Measurements from ENCODE around the gene RNH1.

The RNH1 gene

DNA sequence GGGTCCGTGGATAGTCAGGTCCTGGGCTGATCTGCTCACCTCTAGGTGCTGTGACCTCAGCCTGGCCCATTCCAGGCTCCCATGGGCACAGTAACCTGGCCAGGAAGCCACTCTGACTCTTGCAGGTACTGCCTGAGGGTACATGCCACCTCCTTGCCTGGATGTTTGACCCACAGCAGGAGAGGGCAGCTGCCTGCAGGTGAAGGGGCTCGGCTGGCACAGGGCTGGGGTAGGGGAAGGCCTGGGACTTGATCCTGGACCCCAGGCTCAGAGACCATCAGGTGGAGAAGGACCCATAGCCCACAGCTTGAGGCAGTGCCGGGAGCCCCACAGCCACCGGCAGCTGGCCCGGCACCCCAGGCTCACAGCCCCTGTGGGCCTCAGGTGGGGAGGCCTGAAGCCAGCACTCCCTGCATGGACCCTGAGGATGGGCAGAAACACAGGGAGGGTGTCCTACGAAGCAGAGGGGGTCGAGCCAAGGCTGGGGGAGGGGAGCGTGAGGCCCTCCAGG, 33.0 kb upstream of the RNH1 start:
- Histone ChIP-seq H3K9me3 (ENCODE audit: insufficient read depth, low read length, severe bottlenecking) (no peaks in the 10 kb centered on the region), H4K20me1 (ENCODE audit: insufficient read depth, low read length) (no peaks in the 10 kb centered on the region), H3K9ac (ENCODE audit: low read depth, low read length) (no peak overlapping the region), H3K27me3 (ENCODE audit: insufficient read depth, low read length, poor library complexity) (no peaks in the 10 kb centered on the region), H3K4me1 (ENCODE audit: insufficient read depth, low read length) (peaks cover 22% of the 10 kb centered on the region), H3K36me3 (ENCODE audit: insufficient read depth, low read length) (no peaks in the 10 kb centered on the region), H3K4me3 (ENCODE audit: low read depth in 1 of 2, low read length in 2 of 2) (no peak overlapping the region), H3K79me2 (ENCODE audit: insufficient read depth, low read length) (no peaks in the 10 kb centered on the region; the same call in 1 of the 2 replicates), H3K4me2 (ENCODE audit: insufficient read depth, low read length) (no peak overlapping the region), H3K27ac (ENCODE audit: low read length) (no peak overlapping the region), H2AFZ (ENCODE audit: low read depth, low read length) (no peak overlapping the region)
- DNase-seq (no peak), ATAC-seq (ENCODE audit: insufficient read depth, low read depth) (no peak)
- TF ChIP-seq, protein P1, sequence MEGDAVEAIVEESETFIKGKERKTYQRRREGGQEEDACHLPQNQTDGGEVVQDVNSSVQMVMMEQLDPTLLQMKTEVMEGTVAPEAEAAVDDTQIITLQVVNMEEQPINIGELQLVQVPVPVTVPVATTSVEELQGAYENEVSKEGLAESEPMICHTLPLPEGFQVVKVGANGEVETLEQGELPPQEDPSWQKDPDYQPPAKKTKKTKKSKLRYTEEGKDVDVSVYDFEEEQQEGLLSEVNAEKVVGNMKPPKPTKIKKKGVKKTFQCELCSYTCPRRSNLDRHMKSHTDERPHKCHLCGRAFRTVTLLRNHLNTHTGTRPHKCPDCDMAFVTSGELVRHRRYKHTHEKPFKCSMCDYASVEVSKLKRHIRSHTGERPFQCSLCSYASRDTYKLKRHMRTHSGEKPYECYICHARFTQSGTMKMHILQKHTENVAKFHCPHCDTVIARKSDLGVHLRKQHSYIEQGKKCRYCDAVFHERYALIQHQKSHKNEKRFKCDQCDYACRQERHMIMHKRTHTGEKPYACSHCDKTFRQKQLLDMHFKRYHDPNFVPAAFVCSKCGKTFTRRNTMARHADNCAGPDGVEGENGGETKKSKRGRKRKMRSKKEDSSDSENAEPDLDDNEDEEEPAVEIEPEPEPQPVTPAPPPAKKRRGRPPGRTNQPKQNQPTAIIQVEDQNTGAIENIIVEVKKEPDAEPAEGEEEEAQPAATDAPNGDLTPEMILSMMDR (IDR thresholded peaks at IDR 0.05; ENCODE audit: borderline replicate concordance, extremely low read depth, low read length, poor library complexity, severe bottlenecking): no peak
- no peak for TF ChIP-seq EZH2 (IDR thresholded peaks at IDR 0.05; ENCODE audit: borderline replicate concordance, low read depth, low read length, severe bottlenecking)

GRCh38 chr11:538431-539051, 31.5 kb upstream of the RNH1 start:
- no peak overlapping the region for H3K4me3 ChIP-seq (ENCODE audit: low read depth in 1 of 2, low read length in 2 of 2)
- H3K79me2 ChIP-seq (ENCODE audit: insufficient read depth, low read length): peaks cover 15% of the 10 kb centered on the region
- peaks cover 14% of the 10 kb centered on the region for H4K20me1 ChIP-seq (ENCODE audit: insufficient read depth, low read length)
- no peak overlapping the region for H3K4me2 ChIP-seq (ENCODE audit: insufficient read depth, low read length)
- DNase-seq (no peak), ATAC-seq (ENCODE audit: insufficient read depth, low read depth) (no peak)
- no peaks in the 10 kb centered on the region for H3K9me3 ChIP-seq (ENCODE audit: insufficient read depth, low read length, severe bottlenecking)
- no peak overlapping the region for H3K27ac ChIP-seq (ENCODE audit: low read length)
- peaks cover 35% of the 10 kb centered on the region for H3K4me1 ChIP-seq (ENCODE audit: insufficient read depth, low read length)
- H3K27me3 ChIP-seq (ENCODE audit: insufficient read depth, low read length, poor library complexity): no peaks in the 10 kb centered on the region
- no peak overlapping the region for H2AFZ ChIP-seq (ENCODE audit: low read depth, low read length)
- peaks cover 9% of the 10 kb centered on the region for H3K36me3 ChIP-seq (ENCODE audit: insufficient read depth, low read length)
- H3K9ac ChIP-seq (ENCODE audit: low read depth, low read length): no peak overlapping the region
- no peak for TF ChIP-seq EZH2 (IDR thresholded peaks at IDR 0.05; ENCODE audit: borderline replicate concordance, low read depth, low read length, severe bottlenecking)
- TF ChIP-seq, protein P1 (IDR thresholded peaks at IDR 0.05; ENCODE audit: borderline replicate concordance, extremely low read depth, low read length, poor library complexity, severe bottlenecking): no peak

DNA sequence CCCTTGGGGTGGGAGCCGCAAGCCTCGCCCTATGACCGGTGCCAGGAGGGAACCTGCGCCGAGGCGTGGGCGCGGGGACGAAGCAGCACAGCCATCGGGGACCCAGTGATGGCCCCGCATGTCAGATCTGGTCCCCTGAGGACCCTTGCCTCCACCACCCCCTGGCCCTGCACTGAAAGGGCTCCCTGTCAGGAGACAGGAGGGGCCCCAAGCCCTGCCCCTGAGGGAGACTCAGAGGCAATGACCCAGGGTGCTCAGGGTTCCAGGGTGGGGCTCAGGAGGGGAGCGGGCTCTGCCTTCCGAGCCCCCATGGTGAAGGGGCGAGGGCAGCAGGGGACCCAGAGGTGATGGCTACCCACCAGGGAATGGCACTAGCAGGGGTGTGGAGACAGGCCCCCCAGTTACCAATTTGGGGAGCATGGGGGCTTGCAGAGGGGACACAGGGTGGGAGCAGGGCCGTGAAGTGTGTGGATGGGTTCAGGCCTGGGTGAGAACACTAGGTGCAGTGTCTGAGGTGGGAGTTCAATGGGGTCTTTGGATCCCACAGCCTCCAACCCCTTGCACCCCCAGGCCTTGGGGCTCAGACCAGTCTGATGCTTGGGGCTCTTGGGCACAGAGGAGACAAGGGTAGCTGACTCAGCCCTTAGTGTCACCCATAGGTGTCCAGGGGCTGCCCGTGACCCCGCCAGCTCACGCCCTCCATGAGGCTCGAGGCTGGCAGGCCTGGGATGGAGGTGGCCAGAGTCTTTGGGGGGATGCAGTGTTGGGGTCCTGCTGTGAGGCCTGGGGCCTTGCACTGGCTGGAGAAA, 30.8 kb upstream of the RNH1 start:
- Histone ChIP-seq H3K4me1 (ENCODE audit: insufficient read depth, low read length) (peaks cover 41% of the 10 kb centered on the region), H3K79me2 (ENCODE audit: insufficient read depth, low read length) (peaks cover 18% of the 10 kb centered on the region), H3K36me3 (ENCODE audit: insufficient read depth, low read length) (peaks cover 16% of the 10 kb centered on the region), H3K4me3 (ENCODE audit: low read depth in 1 of 2, low read length in 2 of 2) (no peak overlapping the region), H3K27me3 (ENCODE audit: insufficient read depth, low read length, poor library complexity) (no peaks in the 10 kb centered on the region), H3K4me2 (ENCODE audit: insufficient read depth, low read length) (peak overlapping the region; percentile 26; the same call in 1 of the 2 replicates), H3K9ac (ENCODE audit: low read depth, low read length) (no peak overlapping the region), H3K27ac (ENCODE audit: low read length) (no peak overlapping the region), H3K9me3 (ENCODE audit: insufficient read depth, low read length, severe bottlenecking) (no peaks in the 10 kb centered on the region), H2AFZ (ENCODE audit: low read depth, low read length) (no peak overlapping the region), H4K20me1 (ENCODE audit: insufficient read depth, low read length) (peaks cover 19% of the 10 kb centered on the region)
- DNase-seq: no peak
- no peak for ATAC-seq (ENCODE audit: insufficient read depth, low read depth)
- TF ChIP-seq, protein P1 (IDR thresholded peaks at IDR 0.05; ENCODE audit: borderline replicate concordance, extremely low read depth, low read length, poor library complexity, severe bottlenecking): no peak
- no peak for TF ChIP-seq EZH2 (IDR thresholded peaks at IDR 0.05; ENCODE audit: borderline replicate concordance, low read depth, low read length, severe bottlenecking)

Data from DND-41 (cell line).